Measurements from ENCODE around the gene MR1.

DNA sequence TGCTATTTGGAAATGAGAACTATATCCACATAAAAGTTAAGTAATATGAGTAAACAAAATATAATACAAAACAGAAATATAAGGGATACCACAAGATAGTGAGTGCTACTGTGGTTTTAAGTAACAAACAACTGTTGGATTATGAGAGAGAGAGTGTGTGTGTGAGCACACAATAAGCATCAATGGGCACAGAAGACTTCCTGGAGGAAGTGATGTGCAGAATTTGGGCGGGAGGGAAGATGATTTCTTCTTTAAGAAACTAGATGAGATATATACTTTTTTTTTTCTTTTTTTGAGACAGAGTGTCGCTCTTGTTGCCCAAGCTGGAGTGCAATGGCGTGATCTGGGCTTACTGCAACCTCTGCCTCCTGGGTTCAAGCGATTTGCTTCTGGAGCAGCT is 46.8 kb downstream of the MR1 start:
- no peak for TF ChIP-seq CTCF (tag by site-specific recombination; IDR thresholded peaks at IDR 0.05)
- no peak for TF ChIP-seq PBX3 (CRISPR knock-in tag; IDR thresholded peaks at IDR 0.05)
- TF ChIP-seq ZNF558 (tag by site-specific recombination; IDR thresholded peaks at IDR 0.05): no peak
- TF ChIP-seq ZNF785 (tag by site-specific recombination; IDR thresholded peaks at IDR 0.05): no peak
- TF ChIP-seq YY1 (tag by site-specific recombination; IDR thresholded peaks at IDR 0.05): no peak

Measured in HEK293 (cell line).